Lower leg skin (tissue), 4 donors: ENCODE measurements around the gene PJA1. TPM values are rescaled to one million over a fixed set of nuclear protein-coding genes. Genes with fewer than 3 reads are reported as not detected.

Experiments used
- DNase-seq, 2 donors: peaks; one replicate each; pipeline ENCODE4 v3.0.0-alpha.2; 2019; ENCODE audit warnings: low spot score in 2 of 2
- H3K4me3 ChIP-seq: fragments of 200-600 bp; sonication (generic); 2 replicates; pipeline ENCODE4 v1.5.1; 2017; ENCODE audit warnings: mild to moderate bottlenecking, low read depth; ENCODE audit not compliant: poor library complexity, severe bottlenecking
- CTCF ChIP-seq, 3 donors: fragments of 450-650 bp; IDR thresholded peaks; one replicate each; pipeline ENCODE4 v1.5.1; 2016; ENCODE audit warnings: antibody characterized with exemption in 3 of 3, mild to moderate bottlenecking in 3 of 3, moderate library complexity in 2 of 3
- POLR2A ChIP-seq, 2 donors: fragments of 450-650 bp; IDR thresholded peaks; one replicate each; pipeline ENCODE4 v1.6.1; 2016 to 2017; ENCODE audit warnings: antibody characterized with exemption in 2 of 2, mild to moderate bottlenecking in 1 of 2, moderate library complexity in 1 of 2
- WGBS, 2 donors: methylation state at CpG; one replicate each; pipeline ENCODE4 v1.1.5; 2018; 5-methylcytosine and 5-hydroxymethylcytosine counted together
- intact Hi-C: fragments of 100-400 bp; cut with DNase I; formaldehyde crosslinking; loops from one replicate; pipeline ENCODE4 v1.15.0; 2023; ENCODE audit warnings: low total_unique reads
- total RNA-seq, 4 donors: library from RNA; depleted of rRNA; stranded (reverse); fragments of >200 nt; gene quantifications; one replicate each; pipeline ENCODE4 v1.1.0, GENCODE V29; 2016

Gene PJA1
- total RNA-seq, 4 donors from 2014 or later, result 18.0 to 24.0 (median 21.9) TPM

- H3K4me3 ChIP-seq, result no peak overlapping the region
- peak in 1 of 2 donors; percentile 88 for DNase-seq
- 40% methylated on average over 1 of the region's 1 CpG; no CpG with 5 or more reads in 1 of the 2 donors for WGBS, 2 donors
- intact Hi-C loops, result no loop called here
- no peak for TF ChIP-seq CTCF (IDR thresholded peaks at IDR 0.05)
- no peak for TF ChIP-seq POLR2A (IDR thresholded peaks at IDR 0.05)
Measured at GRCh38 chrX:69152417-69152841, 12.8 kb downstream of the PJA1 start.

GRCh38 chrX:69151866-69152284 is 13.4 kb downstream of the PJA1 start:
- intact Hi-C loops, result no loop called here
- no peak for TF ChIP-seq CTCF (IDR thresholded peaks at IDR 0.05)
- no peak for TF ChIP-seq POLR2A (IDR thresholded peaks at IDR 0.05)
- H3K4me3 ChIP-seq, result no peak overlapping the region
- WGBS, 2 donors, result 88 to 100% methylated on average over 1 to 2 of the region's 2 CpGs
- DNase-seq, result peak in 1 of 2 donors; percentile 62

GRCh38 chrX:69150281-69150960 is 14.8 kb downstream of the PJA1 start:
- H3K4me3 ChIP-seq, result no peak overlapping the region
- WGBS, 2 donors, result 53 to 59% methylated on average over 10 to 12 of the region's 12 CpGs
- TF ChIP-seq POLR2A (IDR thresholded peaks at IDR 0.05) (no peak), CTCF (IDR thresholded peaks at IDR 0.05) (no peak)
- no peak for DNase-seq
- intact Hi-C loops, result no loop called here

GRCh38 chrX:69149466-69150280 is 15.6 kb downstream of the PJA1 start:
- H3K4me3 ChIP-seq, result no peak overlapping the region
- no peak for TF ChIP-seq CTCF (IDR thresholded peaks at IDR 0.05)
- no peak for TF ChIP-seq POLR2A (IDR thresholded peaks at IDR 0.05)
- intact Hi-C loops, result no loop called here
- peak in 1 of 2 donors; percentile 69 for DNase-seq
- WGBS, 2 donors, result 44 to 78% methylated on average over 9 to 26 of the region's 28 CpGs

GRCh38 chrX:69148946-69149345 is 16.3 kb downstream of the PJA1 start:
- intact Hi-C loops, result no loop called here
- peak in 1 of 2 donors; percentile 49 for DNase-seq
- no peak overlapping the region for H3K4me3 ChIP-seq
- 79 to 90% methylated on average over 5 of the region's 5 CpGs for WGBS, 2 donors
- no peak for TF ChIP-seq CTCF (IDR thresholded peaks at IDR 0.05)
- TF ChIP-seq POLR2A (IDR thresholded peaks at IDR 0.05), result no peak
